COLO668 (cell line): ENCODE measurements around the gene TKFC.

Experiments used
- DNase-seq: peaks from one replicate; lab custom pipeline; 2025; ENCODE audit not compliant: unreplicated experiment; lab: John Stamatoyannopoulos, UW

TKFC gene

DNA sequence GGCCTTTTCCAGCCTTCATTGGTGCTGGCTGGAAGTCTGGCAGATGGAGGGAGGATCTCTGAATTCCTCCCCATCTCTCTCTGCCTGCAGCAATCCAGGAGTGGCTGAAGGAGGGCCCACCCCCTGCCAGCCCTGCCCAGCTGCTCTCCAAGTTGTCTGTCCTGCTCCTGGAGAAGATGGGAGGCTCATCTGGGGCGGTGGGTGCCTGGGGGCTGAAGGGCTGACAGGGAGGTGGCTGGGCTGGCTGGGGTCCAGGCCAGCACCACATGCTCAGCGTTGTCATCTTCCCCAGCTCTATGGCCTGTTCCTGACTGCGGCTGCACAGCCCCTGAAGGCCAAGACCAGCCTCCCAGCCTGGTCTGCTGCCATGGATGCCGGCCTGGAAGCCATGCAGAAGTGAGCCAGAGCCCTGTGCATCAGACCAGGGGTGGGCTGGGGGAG lies 12.2 kb downstream of the TKFC start:
- no peak for DNase-seq

DNA sequence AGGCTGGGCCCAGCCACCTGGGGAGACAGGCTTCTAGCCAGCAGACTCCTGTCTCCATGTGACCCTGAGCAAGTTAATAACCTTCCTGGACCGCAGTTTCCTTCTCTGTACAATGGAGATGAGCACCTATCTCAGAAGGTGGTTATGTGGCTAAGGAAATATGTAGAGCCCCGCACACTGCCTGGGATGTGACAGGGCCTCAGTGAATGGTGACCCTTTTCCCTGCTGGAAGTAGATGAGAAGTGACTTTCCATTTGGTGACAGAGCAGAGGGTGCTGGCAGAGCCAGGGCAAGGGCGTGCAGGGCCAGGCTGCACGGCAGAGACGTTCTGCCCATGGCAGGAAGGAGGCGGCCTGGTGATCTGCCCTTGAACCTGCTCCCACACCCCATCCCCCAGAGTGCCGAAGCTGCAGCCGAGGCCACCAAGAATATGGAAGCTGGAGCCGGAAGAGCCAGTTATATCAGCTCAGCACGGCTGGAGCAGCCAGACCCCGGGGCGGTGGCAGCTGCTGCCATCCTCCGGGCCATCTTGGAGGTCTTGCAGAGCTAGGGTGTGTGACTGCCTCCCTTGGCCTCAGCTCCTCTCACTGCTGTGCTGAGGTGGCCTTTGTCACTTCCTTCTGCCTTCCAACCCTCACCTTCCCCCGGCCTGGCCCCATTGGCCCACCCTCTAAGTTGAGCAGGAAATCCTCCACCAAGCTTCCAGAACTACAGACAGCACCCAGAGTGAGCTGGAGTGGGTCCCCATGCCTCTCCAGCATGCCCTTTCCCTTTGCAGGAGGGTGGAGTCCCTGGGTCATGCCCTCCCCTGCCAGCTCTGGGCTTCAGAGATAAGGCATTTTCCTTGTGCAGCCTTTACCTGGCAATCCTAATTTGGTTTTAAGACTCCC lies 13.2 kb downstream of the TKFC start:
- no peak for DNase-seq

DNA sequence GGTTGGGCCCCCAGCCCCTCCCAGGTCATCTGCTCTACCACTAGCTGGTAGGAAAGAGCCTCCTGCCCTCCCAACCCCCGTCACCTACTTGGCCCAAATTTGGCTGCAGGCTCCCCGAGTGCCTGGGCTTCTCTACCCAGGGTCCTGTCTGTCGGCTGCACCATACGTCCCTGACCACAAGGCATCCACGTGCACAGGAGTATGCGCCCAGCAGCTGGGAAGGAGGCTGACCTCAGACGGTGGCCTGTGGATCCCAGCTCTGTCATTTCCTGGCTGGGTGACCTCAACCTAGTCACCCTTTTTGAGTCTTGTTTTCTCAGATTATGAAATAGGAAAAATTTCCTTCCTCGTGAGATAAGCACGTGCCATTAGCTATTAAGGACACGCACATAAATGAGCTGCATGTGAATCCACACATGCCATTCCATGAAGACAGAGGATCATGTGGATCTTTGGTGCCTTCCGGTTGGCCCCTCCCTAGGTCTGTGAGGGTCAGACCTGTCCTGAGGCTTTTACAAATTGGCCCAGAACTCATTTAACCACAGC lies 15.0 kb downstream of the TKFC start:
- no peak for DNase-seq

DNA sequence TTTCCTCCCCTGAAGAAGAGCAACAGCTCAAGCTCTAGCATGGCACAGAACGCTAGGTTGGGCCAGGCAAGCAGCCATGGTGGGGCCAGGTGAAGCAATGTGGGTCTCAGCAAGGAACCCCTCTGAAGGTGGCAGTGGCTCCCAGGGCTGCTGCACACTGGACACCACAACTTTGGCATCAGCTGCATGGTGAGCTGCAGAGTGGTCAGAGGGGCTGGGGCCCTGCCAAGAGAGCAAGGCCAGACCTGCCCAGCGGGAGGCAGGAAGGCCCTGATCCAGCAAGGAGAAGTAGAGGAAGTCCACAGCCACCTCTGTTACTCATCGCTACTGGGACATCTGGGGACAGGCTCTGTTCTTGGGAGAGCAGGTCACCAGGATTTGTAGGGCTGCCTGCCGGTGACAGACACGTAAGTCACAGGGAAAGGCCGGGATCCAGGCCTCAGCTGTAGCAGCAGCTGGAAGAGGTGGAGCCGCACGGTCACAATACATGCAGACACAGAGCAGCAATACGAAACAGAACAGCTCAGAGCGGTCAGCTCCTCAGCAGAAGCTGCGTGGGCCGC lies 16.2 kb downstream of the TKFC start:
- no peak for DNase-seq

DNA sequence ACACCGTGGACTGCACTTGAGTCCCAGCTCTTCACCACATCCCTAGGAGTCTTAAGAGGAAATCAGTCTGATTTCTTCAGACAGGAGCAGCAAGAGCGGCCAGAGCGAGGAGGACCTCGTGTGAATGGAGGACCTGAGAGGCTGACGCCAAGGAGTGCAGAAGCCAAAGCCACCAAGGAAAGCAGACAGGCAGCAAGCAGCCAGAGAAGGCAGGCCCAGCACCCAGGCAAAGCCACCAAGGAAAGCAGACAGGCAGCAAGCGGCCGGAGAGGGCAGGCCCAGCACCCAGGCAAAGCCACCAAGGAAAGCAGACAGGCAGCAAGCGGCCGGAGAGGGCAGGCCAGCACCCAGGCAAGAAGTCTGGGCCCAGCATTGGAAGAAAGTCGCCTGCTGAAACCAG lies 16.9 kb downstream of the TKFC start:
- no peak for DNase-seq

DNA sequence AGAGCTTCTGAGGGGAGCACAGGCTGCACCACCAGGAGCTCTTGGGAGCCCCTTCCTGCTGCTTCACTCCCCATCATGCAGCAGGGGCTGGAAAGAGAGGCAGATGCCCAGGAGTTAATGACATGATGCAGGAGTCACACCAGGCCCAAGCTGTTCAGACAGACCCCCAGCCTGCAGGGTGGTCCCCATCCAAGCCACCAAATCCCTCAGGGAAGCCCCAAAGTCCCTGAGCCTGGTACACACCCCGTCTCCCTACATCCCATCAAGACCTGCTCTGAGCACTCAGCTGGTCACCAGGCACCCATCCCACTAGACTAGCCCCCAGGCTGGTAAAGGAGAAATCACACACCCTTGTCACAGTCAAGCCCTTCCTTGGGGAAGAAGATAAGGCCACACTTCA lies 17.3 kb downstream of the TKFC start:
- DNase-seq = no peak

DNA sequence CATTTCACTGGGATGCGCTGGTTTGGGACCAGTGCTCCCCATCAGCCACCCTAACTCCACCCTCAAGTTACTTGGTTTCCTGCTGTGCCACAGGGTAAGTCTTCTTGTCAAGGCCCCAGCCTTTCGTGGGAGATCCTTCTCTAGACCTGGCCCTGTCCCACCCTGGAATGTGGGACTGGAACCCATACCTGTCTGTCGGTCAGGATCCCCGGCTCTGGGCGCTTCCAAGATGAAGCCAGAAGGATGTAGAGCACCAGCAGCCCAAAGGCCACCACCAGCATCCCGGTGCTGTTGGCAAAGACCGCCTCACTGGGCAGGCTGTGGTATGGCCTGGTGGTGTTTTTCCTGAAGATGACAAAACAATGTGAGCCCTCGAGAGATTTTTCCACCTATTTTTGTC lies 17.8 kb downstream of the TKFC start:
- no peak for DNase-seq

DNA sequence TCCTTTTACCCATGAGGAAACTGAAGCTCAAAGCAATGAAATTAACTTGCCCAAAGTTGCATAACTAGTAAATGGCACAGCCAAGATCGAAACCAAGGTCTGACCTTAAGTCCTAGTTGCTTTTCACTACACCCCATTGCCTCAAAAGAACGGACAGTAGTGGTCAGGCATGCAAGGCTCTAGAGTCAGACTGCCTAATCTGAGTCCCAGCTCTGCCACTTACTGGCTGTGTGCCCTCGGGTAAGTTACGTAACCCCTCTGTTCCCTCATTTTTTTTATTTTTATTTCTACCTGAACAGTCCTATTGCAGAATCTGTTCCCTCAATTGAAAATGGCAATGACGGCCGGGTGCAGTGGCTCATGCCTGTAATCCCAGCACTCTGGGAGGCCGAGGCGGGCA lies 19.0 kb downstream of the TKFC start:
- no peak for DNase-seq

DNA sequence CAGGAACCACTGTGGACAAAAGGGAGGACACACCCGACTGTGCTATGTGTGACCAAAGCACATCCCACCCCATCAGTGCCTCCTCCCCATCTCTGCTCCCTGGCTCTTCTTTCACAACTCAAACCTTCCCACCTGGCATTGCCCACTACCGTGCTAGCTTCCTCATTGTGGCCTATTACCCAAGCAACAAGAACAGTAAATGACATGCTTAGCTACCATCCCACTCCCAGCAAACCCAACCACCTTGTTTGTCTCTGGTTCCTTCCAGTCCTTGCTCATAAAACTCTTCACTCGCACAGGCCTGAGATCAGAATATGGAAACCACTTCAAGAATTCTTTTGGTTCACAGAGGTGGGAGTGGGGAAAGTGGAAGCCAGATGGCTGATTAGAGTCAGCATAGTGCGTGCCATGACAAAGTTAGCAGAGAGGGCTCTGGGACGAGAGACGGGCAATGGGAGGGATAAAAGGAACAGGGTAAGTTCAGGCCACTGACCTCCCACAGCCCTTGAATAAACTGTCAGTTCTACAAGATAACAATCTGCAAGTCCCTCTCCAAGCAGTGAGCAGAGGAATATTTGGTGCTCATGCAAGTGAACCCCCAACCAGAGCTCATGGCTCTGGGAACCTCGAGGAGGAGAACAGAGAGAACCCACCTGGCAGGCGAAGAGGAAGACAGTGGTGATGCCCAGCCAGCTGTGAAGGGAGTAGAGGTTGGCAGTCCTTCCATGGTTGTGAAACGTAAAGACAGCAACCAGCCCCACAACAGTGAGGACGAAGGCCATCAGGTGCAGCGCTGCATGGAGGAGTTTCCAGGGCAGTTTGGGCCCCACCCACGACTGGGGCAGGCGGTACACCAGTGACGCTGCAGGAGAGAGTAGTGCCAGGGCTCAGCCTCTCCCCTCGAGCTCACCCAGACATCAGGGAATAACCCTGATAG lies 20.4 kb downstream of the TKFC start:
- DNase-seq = no peak

DNA sequence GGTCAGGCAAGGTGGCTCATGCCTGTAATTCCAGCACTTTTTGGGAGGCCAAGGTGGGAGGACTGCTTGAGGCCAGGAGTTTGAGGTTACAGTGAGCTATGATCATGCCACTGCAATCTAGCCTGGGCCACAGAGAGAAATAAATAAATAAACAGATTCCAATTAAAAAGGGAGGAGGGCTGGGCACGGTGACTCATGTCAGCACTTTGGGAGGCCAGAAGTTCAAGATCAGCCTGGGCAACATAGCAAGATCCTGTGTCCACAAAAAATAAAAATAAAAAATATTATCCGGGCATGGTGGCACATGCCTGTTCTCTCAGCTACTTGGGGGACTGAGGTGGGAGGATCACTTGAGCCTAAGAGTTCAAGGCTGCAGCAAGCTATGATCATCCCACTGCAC lies 21.2 kb downstream of the TKFC start:
- DNase-seq = no peak

DNA sequence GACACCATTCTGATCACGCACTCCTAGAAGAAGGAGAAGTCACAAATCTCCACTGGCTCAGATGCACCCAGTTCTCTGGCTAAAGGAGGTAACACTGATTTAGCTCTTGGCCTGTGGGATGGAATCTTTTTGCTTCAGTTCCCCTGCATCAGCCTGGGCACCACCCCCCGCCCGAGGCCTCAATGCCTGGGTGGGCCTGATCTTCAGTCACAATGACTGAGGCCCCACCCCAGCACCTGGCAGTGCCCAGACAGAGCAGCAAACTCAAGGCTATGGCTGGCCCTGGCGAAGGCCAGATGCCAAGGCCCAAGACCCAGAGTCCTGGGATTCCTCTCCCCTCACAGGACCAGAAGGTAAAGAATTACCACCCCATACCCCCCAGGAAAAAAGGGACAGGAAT lies 23.7 kb downstream of the TKFC start:
- no peak for DNase-seq

DNA sequence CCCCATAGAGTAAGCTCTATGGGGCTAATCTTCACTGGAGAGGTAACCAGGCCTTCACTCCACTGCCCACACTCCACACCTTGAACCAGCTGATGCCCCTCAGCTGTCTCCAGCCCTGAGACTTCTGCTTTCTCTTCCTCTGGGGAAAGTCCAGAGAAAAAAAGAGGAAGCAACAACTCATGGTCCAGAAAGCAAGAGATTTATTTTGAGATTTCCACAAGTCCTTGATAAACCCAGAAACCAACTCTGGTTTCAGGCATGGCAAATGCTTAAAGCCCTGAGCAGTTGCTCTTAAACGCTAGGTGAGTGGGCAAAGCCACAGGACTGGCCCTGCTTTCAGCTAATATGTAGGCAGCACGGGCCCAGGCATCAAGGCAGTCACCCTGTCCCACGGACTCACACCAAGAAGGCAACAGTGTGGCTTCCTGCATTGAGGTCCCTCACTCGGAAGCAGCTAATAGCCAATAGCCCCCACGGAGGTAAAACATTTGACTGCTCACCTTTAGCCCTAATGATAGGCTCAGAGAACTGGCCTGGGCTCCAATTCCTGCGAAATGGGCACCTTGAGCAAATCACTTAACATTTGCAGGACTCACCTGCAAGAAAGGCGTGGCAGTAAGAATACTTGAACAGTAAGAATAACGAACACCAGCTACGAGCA lies 24.3 kb downstream of the TKFC start:
- no peak for DNase-seq

DNA sequence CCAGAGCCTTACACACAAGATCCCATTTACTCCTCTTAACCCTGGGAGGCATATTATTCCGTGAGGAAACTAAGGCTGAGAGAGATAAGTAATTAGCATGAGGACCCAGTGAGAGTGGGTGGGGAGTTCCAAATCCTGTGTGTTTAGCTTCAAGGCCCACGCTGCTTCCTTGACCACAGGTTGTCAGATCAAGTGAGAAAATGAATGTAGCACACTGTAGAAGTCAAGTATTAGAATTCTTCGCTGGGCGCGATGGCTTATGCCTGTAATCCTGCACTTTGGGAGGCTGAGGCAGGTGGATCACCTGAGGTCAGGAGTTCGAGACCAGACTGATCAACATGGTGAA lies 24.8 kb downstream of the TKFC start:
- DNase-seq = no peak

DNA sequence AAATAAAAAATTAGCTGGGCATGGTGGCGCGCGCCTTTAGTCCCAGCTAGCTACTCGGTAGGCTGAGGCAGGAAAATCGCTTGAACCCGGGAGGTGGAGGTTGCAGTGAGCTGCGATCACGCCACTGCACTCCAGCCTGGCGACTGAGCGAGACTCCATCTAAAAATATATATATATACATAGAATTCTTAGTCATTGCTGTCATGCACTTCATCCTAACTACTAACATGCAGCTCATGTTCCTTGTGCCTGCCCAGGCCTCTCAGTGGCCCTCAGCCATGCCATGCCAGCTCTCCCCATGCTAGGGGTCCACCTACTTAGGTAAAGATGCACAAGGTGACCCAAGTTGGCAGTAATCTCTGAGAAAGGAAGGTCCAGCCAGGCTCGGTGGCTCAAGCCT lies 25.5 kb downstream of the TKFC start:
- DNase-seq = no peak

DNA sequence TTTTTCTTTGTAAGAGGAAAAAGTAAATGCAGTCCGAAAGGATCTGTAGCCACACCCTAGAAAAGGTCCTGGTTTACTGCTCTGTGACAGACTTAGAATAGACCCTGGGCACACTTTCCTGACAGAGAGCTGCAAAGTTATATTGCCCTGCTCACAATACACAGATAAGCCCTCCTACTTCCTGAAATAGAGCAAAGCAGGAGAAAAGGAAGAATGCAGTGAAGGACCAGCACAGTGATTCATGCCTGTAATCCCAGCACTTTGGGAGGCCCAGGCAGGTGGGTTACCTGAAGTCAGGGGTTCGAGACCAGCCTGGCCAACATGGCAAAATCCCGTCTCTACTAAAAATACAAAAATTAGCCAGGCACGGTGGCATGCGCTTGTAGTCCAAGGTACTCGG lies 26.5 kb downstream of the TKFC start:
- no peak for DNase-seq

DNA sequence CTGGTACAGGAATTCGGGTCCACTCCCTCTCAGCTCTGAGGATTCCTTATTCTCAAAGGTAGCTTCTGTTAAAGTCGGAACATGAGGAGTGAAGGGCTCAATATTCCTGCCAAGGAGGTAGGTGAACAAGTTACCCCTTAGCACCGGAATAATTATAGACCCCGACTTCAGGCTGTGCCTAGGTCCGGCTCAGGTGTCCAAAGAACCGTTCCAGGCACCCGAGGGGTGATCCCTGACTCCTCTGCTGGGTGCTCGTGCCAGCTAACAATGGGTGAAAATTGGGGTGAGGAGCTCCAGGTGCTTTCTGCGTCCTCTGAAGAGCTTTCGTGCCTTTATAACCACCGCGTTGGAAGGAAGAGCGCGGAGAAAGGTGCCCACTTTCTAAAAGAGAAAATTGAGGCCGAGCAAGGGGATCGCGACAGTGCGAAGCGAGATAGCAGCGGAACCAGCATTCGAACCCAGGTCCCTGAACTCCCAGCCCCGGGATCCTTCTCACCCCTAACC lies 28.3 kb downstream of the TKFC start:
- DNase-seq = no peak

DNA sequence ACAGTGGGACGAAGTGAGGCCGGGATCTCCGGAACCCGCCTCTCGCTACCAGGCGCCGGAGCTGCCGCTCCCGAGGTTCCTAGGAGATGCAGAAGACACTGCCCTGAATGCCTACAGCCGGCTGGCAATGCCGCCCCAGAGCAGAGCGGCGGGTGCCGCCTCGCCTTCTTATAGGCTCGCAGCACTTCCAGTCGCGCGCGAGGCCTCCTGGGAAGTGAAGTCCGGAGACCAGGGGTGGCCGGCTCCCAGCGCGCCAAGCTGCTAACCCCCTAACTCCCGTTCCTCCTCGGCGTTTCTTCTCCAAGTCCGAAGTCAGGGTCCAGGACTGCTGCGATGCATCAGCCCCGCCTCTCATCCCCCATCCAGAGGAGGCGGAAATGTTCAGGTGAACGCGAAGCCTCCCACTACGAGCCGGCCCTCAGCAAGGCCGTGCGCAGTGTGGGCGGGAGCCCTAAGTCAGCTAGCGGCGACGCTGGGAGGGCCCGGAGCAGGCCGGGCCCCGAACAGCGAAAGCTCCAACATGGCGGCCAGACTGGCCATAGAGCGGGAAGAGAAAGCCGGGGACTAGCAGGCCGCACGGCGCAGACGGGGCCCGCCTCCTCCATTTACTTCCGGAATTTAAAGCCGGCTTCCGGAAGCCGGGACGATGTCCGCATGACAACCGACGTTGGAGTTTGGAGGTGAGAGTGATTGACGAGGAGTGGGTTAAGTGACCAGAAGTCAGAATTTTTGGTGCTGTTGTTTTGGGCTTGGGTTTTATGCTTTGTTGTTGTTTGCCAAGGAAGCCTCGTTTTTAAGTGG lies 28.9 kb downstream of the TKFC start, which contains the start of the genes CYB561A3 and TMEM138:
Gene CYB561A3, minus strand, starts transcription at position 142 of the 801 bp plus-strand sequence. CDS start 5,169 bp downstream, outside the sequence.
Gene TMEM138, plus strand, starts transcription at position 634 of the 801 bp plus-strand sequence. CDS start 2,017 bp downstream, outside the sequence.
- DNase-seq = peak; percentile 94

DNA sequence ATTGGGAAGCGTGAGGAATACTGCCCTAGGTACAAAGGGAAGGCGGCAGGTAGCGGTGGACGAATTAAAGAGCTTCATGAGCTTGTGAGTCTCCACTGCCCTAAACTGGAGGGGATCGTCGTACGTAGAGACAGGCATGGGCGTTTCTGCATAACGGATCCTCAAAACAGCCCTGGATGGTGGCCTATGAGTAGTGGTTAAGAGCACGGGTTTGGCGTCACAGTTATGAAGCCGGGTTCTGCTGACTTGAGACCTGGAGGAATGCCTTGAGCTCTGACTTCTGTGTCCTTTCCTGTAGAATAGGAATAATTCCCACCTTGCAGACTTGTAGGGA lies 29.5 kb downstream of the TKFC start:
- peak; percentile 46 for DNase-seq

DNA sequence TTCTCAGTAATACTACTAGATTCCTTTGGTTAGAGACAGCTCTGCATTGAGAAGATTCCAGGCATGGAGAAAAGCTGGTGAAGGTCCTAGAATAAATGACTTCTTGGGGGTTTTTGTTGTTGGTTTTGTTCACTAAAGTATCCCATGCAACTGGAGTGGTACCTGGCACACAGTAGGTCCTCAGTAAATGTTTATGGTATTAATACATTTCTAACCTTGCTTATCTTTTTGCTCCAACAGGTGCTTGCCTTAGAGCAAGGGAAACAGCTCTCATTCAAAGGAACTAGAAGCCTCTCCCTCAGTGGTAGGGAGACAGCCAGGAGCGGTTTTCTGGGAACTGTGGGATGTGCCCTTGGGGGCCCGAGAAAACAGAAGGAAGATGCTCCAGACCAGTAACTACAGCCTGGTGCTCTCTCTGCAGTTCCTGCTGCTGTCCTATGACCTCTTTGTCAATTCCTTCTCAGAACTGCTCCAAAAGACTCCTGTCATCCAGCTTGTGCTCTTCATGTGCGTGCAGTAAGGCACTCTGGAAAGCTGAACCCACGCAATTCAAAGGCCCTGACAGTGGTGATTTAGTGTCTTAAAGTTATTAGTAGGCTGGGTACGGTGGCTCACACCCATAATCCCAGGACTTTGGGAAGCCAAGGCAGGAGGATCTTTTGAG lies 31.1 kb downstream of the TKFC start:
- no peak for DNase-seq
